ENCODE results near the gene PARP12. TPM values are rescaled to one million over a fixed set of nuclear protein-coding genes. Genes with fewer than 3 reads are reported as not detected.

Gene PARP12
- total and polyA plus RNA-seq, 12 donors, result 6.7 to 48.3 (median 13.1) TPM

DNA sequence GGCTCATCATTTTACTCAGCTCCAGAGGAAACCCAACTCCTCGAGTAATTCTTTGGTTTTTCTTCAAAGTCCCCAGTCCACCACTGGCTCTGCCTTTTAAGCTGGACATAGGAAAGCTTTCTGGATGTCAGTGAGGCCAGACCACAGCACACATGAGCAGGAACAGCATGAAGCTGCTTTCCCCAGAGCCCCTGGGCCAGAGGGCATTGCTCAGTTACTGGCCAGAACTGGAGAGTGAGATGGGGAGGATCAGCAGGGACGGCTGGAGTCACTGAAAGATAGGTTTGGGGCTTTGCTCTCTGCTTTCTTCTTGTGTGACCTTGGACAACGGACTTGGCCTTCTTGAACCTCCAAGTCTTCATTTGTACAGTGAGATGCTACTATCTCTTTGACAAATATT is 43.1 kb downstream of the PARP12 start:
- WGBS, 2 donors, result 70 to 77% methylated on average over 3 of the region's 3 CpGs
- no peaks in the 10 kb centered on the region for H3K4me1 ChIP-seq
- no peaks in the 10 kb centered on the region for H3K9me3 ChIP-seq
- peaks cover 0 to 61% (median 8%) of the 10 kb centered on the region in 9 donors for H3K36me3 ChIP-seq
- TF ChIP-seq, protein P1, sequence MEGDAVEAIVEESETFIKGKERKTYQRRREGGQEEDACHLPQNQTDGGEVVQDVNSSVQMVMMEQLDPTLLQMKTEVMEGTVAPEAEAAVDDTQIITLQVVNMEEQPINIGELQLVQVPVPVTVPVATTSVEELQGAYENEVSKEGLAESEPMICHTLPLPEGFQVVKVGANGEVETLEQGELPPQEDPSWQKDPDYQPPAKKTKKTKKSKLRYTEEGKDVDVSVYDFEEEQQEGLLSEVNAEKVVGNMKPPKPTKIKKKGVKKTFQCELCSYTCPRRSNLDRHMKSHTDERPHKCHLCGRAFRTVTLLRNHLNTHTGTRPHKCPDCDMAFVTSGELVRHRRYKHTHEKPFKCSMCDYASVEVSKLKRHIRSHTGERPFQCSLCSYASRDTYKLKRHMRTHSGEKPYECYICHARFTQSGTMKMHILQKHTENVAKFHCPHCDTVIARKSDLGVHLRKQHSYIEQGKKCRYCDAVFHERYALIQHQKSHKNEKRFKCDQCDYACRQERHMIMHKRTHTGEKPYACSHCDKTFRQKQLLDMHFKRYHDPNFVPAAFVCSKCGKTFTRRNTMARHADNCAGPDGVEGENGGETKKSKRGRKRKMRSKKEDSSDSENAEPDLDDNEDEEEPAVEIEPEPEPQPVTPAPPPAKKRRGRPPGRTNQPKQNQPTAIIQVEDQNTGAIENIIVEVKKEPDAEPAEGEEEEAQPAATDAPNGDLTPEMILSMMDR (IDR thresholded peaks at IDR 0.05), result no peak
- intact Hi-C loops (cut with DNase I), result no loop called here
- H3K27me3 ChIP-seq, result no peaks in the 10 kb centered on the region
- DNase-seq (no peak), ATAC-seq (no peak)
- H3K4me3 ChIP-seq, result no peak overlapping the region
- no peak overlapping the region for H3K27ac ChIP-seq

DNA sequence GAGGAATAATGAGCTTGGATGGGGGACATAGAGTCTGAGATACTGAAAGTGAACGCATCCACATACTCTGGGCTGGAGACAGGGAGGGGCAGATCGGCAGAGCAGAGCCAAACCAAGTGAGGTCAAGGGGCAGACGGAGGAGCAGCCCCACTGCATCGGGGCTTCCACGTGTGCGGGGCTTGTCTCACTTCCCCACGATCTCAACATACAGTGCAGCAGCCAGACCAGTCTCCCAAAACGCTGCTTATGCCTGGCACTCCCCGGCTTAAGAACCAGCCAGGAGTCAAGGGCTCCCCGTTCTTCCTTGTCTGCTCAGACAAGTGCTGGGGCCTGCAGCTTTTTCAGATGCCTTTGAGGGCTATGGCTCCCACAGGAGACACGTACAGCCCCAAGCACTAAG is 43.6 kb downstream of the PARP12 start:
- DNase-seq (no peak), ATAC-seq (no peak)
- Histone ChIP-seq H3K27ac (no peak overlapping the region), H3K4me1 (no peaks in the 10 kb centered on the region), H3K27me3 (no peaks in the 10 kb centered on the region), H3K36me3 (peaks cover 0 to 57% (median 4%) of the 10 kb centered on the region in 9 donors), H3K4me3 (no peak overlapping the region), H3K9me3 (no peaks in the 10 kb centered on the region)
- intact Hi-C loops (cut with DNase I), result no loop called here
- TF ChIP-seq, protein P1 (IDR thresholded peaks at IDR 0.05), result no peak
- WGBS, 2 donors, result 60 to 65% methylated on average over 11 of the region's 11 CpGs

DNA sequence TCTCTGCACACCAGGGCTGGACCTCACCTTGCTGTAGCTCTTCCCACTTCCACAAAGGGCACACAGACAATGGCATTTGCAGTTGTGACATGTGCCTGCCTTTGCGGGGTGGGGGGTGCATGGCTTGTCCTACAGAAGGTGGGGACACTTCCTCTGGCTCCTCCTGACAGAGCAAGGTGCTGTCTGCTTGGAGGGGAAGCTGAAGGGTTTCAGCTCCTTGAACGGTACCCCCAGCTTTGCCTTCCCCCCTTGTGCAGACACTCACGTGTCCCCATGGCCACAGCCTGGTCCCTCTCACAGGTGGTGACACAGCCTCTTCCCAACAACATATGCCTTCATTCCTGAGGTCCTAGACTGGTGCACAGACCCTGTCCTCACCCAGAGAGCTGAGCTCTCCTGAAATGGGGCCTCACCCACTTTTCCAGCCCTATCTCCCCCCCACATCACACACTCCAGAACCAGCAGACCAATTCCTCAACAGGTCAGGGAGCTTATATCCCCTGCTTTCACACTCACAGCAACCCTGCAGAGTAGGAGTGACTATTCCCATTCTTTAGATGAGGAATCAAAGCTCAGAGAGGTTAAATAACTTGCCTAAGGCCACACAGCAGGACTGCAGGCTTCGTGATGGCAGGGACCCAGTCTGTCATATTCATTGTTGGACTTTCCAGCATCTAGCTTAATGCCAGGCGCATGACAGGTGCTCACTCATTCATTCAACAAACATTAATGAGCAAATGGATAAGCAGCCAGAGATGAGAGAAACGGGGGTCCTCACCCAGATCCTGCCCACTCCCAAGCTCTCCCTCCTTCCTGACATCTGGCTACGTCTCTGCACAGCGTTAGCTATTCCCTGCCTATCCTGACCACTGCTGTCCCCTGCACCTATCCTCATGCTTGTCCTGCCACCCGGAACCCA is 44.4 kb downstream of the PARP12 start:
- no peak overlapping the region for H3K4me3 ChIP-seq
- intact Hi-C loops (cut with DNase I), result no loop called here
- ATAC-seq, result no peak
- H3K27me3 ChIP-seq, result no peaks in the 10 kb centered on the region
- TF ChIP-seq, protein P1 (IDR thresholded peaks at IDR 0.05), result no peak
- H3K4me1 ChIP-seq, result no peaks in the 10 kb centered on the region
- H3K9me3 ChIP-seq, result no peaks in the 10 kb centered on the region
- no peak overlapping the region for H3K27ac ChIP-seq
- 82 to 84% methylated on average over 9 of the region's 9 CpGs for WGBS, 2 donors
- H3K36me3 ChIP-seq, result peaks cover 0 to 49% (median 0%) of the 10 kb centered on the region in 9 donors
- DNase-seq, result no peak

DNA sequence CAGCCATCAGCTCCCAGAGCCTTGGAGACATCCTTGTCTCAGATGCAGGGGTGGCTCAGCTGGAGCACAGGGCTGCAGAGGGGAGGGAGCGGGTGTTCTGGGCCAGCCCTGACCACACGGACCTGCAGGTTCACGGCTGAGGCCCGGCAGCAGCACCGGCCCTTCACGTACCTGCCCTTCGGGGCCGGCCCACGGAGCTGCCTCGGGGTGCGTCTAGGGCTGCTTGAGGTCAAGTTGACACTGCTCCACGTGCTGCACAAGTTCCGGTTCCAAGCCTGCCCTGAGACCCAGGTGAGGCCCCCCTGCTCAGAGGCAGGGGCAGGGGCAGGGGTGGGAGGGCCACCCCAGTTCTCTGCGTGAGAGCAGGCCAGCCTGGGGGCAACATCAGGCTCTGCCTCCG is 45.2 kb downstream of the PARP12 start:
- H3K9me3 ChIP-seq, result no peaks in the 10 kb centered on the region
- TF ChIP-seq, protein P1 (IDR thresholded peaks at IDR 0.05), result no peak
- H3K27me3 ChIP-seq, result no peaks in the 10 kb centered on the region
- intact Hi-C loops (cut with DNase I), result no loop called here
- DNase-seq (no peak), ATAC-seq (no peak)
- no peak overlapping the region for H3K27ac ChIP-seq
- 85 to 88% methylated on average over 14 to 15 of the region's 15 CpGs for WGBS, 2 donors
- no peak overlapping the region for H3K4me3 ChIP-seq
- H3K36me3 ChIP-seq, result peaks cover 0 to 42% (median 0%) of the 10 kb centered on the region in 9 donors
- H3K4me1 ChIP-seq, result no peaks in the 10 kb centered on the region

All from heart right ventricle (tissue), 16 donors.